GM21528 (cell line): ENCODE measurements around the gene RFT1.

ENCODE experiments used
- ATAC-seq: cut with Tn5 transposase; IDR thresholded peaks from one replicate; pipeline ENCODE4 v1.9.1; 2021; ENCODE audit warnings: mild to moderate bottlenecking, moderate library complexity; ENCODE audit not compliant: unreplicated experiment, low FRiP score

The RFT1 gene

GRCh38 chr3:53130179-53131061, at the start of gene RFT1:
Gene RFT1 (minus strand): TSS chr3:53130435. CDS start chr3:53130400, 35 bp downstream.
- ATAC-seq: peak; percentile 80

- ATAC-seq: no peak
Observed at GRCh38 chr3:53179580-53179979, 49.3 kb upstream of the RFT1 start.

- no peak for ATAC-seq
Observed at GRCh38 chr3:53178246-53178645, 48.0 kb upstream of the RFT1 start.

- no peak for ATAC-seq
Observed at GRCh38 chr3:53175613-53176540, 45.6 kb upstream of the RFT1 start.

GRCh38 chr3:53174346-53175250, 44.4 kb upstream of the RFT1 start:
- ATAC-seq: peak; percentile 44

- ATAC-seq: no peak
Observed at GRCh38 chr3:53173107-53173506, 42.9 kb upstream of the RFT1 start.

- ATAC-seq: no peak
Observed at GRCh38 chr3:53171827-53172505, 41.7 kb upstream of the RFT1 start.

- no peak for ATAC-seq
Observed at GRCh38 chr3:53171064-53171418, 40.8 kb upstream of the RFT1 start.

GRCh38 chr3:53170325-53171063, 40.3 kb upstream of the RFT1 start:
- ATAC-seq: no peak

- ATAC-seq: no peak
Observed at GRCh38 chr3:53169832-53170324, 39.6 kb upstream of the RFT1 start.

- ATAC-seq: no peak
Observed at GRCh38 chr3:53169045-53169831, 39.0 kb upstream of the RFT1 start.

GRCh38 chr3:53168175-53168923, 38.1 kb upstream of the RFT1 start:
- ATAC-seq: no peak

- no peak for ATAC-seq
Observed at GRCh38 chr3:53167418-53168174, 37.4 kb upstream of the RFT1 start.

GRCh38 chr3:53166781-53167291, 36.6 kb upstream of the RFT1 start:
- ATAC-seq: no peak

GRCh38 chr3:53166206-53166605, 36.0 kb upstream of the RFT1 start:
- no peak for ATAC-seq

GRCh38 chr3:53164911-53165310, 34.7 kb upstream of the RFT1 start:
- ATAC-seq: no peak
